Measurements from ENCODE around the gene C13orf46. TPM values are rescaled to one million over a fixed set of nuclear protein-coding genes. Genes with fewer than 3 reads are reported as not detected.

C13orf46 gene
- total and polyA plus RNA-seq, 10 of the 15 experiments (the other 5 are each of a cell fraction or from before 2014, with no cell fraction given) = 0.01 to 0.18 (median 0.09) TPM; not detected in 6

GRCh38 chr13:114022876-114023275, 49.0 kb upstream of the C13orf46 start:
- intact Hi-C loops (cut with micrococcal nuclease; ENCODE audit: unreplicated experiment) = no loop called here

GRCh38 chr13:114022309-114022669, 48.4 kb upstream of the C13orf46 start:
- Histone ChIP-seq H3K36me3 (ENCODE audit: control insufficient read depth in 2 of 2, insufficient read depth in 2 of 2, low read length in 1 of 2) (peaks cover 7 to 36% of the 10 kb centered on the region in 2 experiments), H3K4me2 (ENCODE audit: control insufficient read depth, insufficient read depth) (no peak overlapping the region), H3K9me3 (replicated peaks; ENCODE audit: control insufficient read depth, insufficient read depth, low read length) (no peaks in the 10 kb centered on the region), H3K27ac (ENCODE audit: control insufficient read depth, insufficient read depth) (no peak overlapping the region), H3K79me2 (ENCODE audit: control insufficient read depth, insufficient read depth, low read length) (no peaks in the 10 kb centered on the region), H3K9ac (ENCODE audit: control insufficient read depth, insufficient read depth, low read length) (no peak overlapping the region), H4K20me1 (ENCODE audit: control insufficient read depth, insufficient read depth) (no peaks in the 10 kb centered on the region), H2AFZ (ENCODE audit: control insufficient read depth, low read depth, low read length) (no peak overlapping the region), H3K4me3 (no peak overlapping the region), H3K27me3 (replicated peaks in 1 of 2; ENCODE audit: control insufficient read depth in 2 of 2, insufficient read depth in 2 of 2, low read length in 1 of 2) (no peaks in the 10 kb centered on the region), H3K4me1 (ENCODE audit: control insufficient read depth, insufficient read depth, low read length) (peaks cover 32% of the 10 kb centered on the region)
- BruUV-seq (replicated peaks) = no TSS peak
- ChIA-PET CTCF (no interaction called here), SMC1A (ENCODE audit: uncharacterized antibody, unreplicated experiment) (no interaction called here), POLR2A (no interaction called here), RAD21 (ENCODE audit: unreplicated experiment) (no interaction called here)
- 52% methylated on average over 9 of the region's 9 CpGs for WGBS (ENCODE audit: insufficient coverage, insufficient replicate concordance, low lambda C conversion rate, missing lambda C conversion rate)
- in situ Hi-C loops (cut with MboI) = no loop called here
- intact Hi-C loops (cut with micrococcal nuclease; ENCODE audit: unreplicated experiment) = no loop called here
- DNase-seq (ENCODE audit: low read depth, low spot score) (no peak), FAIRE-seq (no peak), ATAC-seq (no peak)
- TF ChIP-seq YBX1 (IDR thresholded peaks at IDR 0.05) (no peak), BCLAF1 (IDR thresholded peaks at IDR 0.05) (no peak), NR2C1 (IDR thresholded peaks at IDR 0.05) (no peak), SREBF1 (IDR thresholded peaks at IDR 0.05; ENCODE audit: low read length) (no peak), ZBTB33 (IDR thresholded peaks at IDR 0.05) (no peak), CBX5 (IDR thresholded peaks at IDR 0.05; ENCODE audit: low read depth) (no peak), ZNF384 (IDR thresholded peaks at IDR 0.05; ENCODE audit: borderline replicate concordance, low read depth, low read length) (no peak), FOS (IDR thresholded peaks at IDR 0.05; ENCODE audit: borderline replicate concordance, extremely low read depth, insufficient read length) (no peak)

More at GRCh38 chr13:114022876-114023275, 49.0 kb upstream of the C13orf46 start:
- no peak overlapping the region for H3K27ac ChIP-seq (ENCODE audit: control insufficient read depth, insufficient read depth)
- no peak overlapping the region for H2AFZ ChIP-seq (ENCODE audit: control insufficient read depth, low read depth, low read length)
- no peaks in the 10 kb centered on the region for H4K20me1 ChIP-seq (ENCODE audit: control insufficient read depth, insufficient read depth)
- H3K9me3 ChIP-seq (replicated peaks; ENCODE audit: control insufficient read depth, insufficient read depth, low read length) = no peaks in the 10 kb centered on the region
- in situ Hi-C loops (cut with MboI) = no loop called here
- FAIRE-seq (no peak), ATAC-seq (no peak), DNase-seq (ENCODE audit: low read depth, low spot score) (no peak)
- ChIA-PET RAD21 (ENCODE audit: unreplicated experiment) (no interaction called here), SMC1A (ENCODE audit: uncharacterized antibody, unreplicated experiment) (no interaction called here), CTCF (no interaction called here), POLR2A (interaction anchor here (1.1 kb wide), 1 partner anchor 314 kb away, joined by 3 read pairs; no protein-coding TSS in a partner anchor)
- H3K4me3 ChIP-seq = no peak overlapping the region
- no peak for TF ChIP-seq ZNF384 (IDR thresholded peaks at IDR 0.05; ENCODE audit: borderline replicate concordance, low read depth, low read length)
- no peak for TF ChIP-seq TAF1 (IDR thresholded peaks at IDR 0.05; ENCODE audit: borderline replicate concordance, low read depth, low read length)
- no peak for TF ChIP-seq STAT1 (conservative IDR thresholded peaks at IDR 0.05)
- no peak for TF ChIP-seq ETV6 (conservative IDR thresholded peaks at IDR 0.05 in 1 of 2, IDR thresholded peaks at IDR 0.05 in 1 of 2; ENCODE audit: borderline replicate concordance in 1 of 2, low read depth in 1 of 2)
- no peak for TF ChIP-seq EP300 (IDR thresholded peaks at IDR 0.05; ENCODE audit: borderline replicate concordance in 1 of 2, control insufficient read depth in 1 of 2, low read depth in 2 of 2, low read length in 2 of 2)
- TF ChIP-seq HDAC6 (IDR thresholded peaks at IDR 0.05; ENCODE audit: unreplicated experiment) = no peak
- TF ChIP-seq ZNF274 (IDR thresholded peaks at IDR 0.05; ENCODE audit: insufficient read depth, insufficient read length) = no peak
- TF ChIP-seq POLR2AphosphoS5 (IDR thresholded peaks at IDR 0.05; ENCODE audit: low read length) = no peak
- no peak for TF ChIP-seq BMI1 (IDR thresholded peaks at IDR 0.05; ENCODE audit: borderline replicate concordance)
- no peak for TF ChIP-seq CREB1 (IDR thresholded peaks at IDR 0.05; ENCODE audit: low read depth)
- no peak for TF ChIP-seq WRNIP1 (IDR thresholded peaks at IDR 0.05; ENCODE audit: borderline replicate concordance, low read depth, low read length)
- no peak for TF ChIP-seq RAD21 (IDR thresholded peaks at IDR 0.05; ENCODE audit: insufficient read depth, low read depth, low read length)
- no peak for TF ChIP-seq NR2C2 (IDR thresholded peaks at IDR 0.05; ENCODE audit: borderline replicate concordance, control insufficient read depth, insufficient read length, low read depth)
- no peak for TF ChIP-seq PML (IDR thresholded peaks at IDR 0.05; ENCODE audit: low read length)
- TF ChIP-seq NFYA (IDR thresholded peaks at IDR 0.05; ENCODE audit: borderline replicate concordance, low read depth, low read length) = no peak
- TF ChIP-seq SIN3A (IDR thresholded peaks at IDR 0.05; ENCODE audit: low read depth, low read length) = no peak
- TF ChIP-seq EED (IDR thresholded peaks at IDR 0.05; ENCODE audit: low read depth) = no peak
- BruUV-seq (replicated peaks) = no TSS peak
- H3K9ac ChIP-seq (ENCODE audit: control insufficient read depth, insufficient read depth, low read length) = no peak overlapping the region
- H3K79me2 ChIP-seq (ENCODE audit: control insufficient read depth, insufficient read depth, low read length) = no peaks in the 10 kb centered on the region
- H3K36me3 ChIP-seq (ENCODE audit: control insufficient read depth in 2 of 2, insufficient read depth in 2 of 2, low read length in 1 of 2) = peaks cover 8 to 38% of the 10 kb centered on the region in 2 experiments
- 88% methylated on average over 12 of the region's 12 CpGs for WGBS (ENCODE audit: insufficient coverage, insufficient replicate concordance, low lambda C conversion rate, missing lambda C conversion rate)
- no peaks in the 10 kb centered on the region for H3K27me3 ChIP-seq (replicated peaks in 1 of 2; ENCODE audit: control insufficient read depth in 2 of 2, insufficient read depth in 2 of 2, low read length in 1 of 2)
- H3K4me1 ChIP-seq (ENCODE audit: control insufficient read depth, insufficient read depth, low read length) = peaks cover 37% of the 10 kb centered on the region
- H3K4me2 ChIP-seq (ENCODE audit: control insufficient read depth, insufficient read depth) = no peak overlapping the region
